Mucosa of descending colon (tissue), 3 donors: ENCODE measurements around the gene DLGAP4. TPM values are rescaled to one million over a fixed set of nuclear protein-coding genes. Genes with fewer than 3 reads are reported as not detected.
"Not testable (repeated sequence)": the region's sequence is repeated elsewhere in the genome, so short reads cannot be mapped to it uniquely, and the experiment has no call there.

ENCODE experiments used
- ATAC-seq: fragments of 200-7000 bp; cut with Tn5 transposase; one replicate; pipeline ENCODE4 v1.9.1; 2020; ENCODE audit warnings: mild to moderate bottlenecking, moderate library complexity
- DNase-seq, 3 donors: peaks; one replicate each; pipeline ENCODE4 v3.0.0-alpha.2; 2020
- H3K36me3 ChIP-seq: fragments of 200-600 bp; one replicate; pipeline ENCODE4 v1.8.0; 2021; ENCODE audit warnings: low read depth, mild to moderate bottlenecking
- H3K4me1 ChIP-seq: fragments of 200-600 bp; one replicate; pipeline ENCODE4 v1.8.0; 2021; ENCODE audit warnings: low read depth, mild to moderate bottlenecking
- H3K4me3 ChIP-seq: fragments of 200-600 bp; one replicate; pipeline ENCODE4 v1.8.0; 2021; ENCODE audit warnings: mild to moderate bottlenecking
- H3K9me3 ChIP-seq: fragments of 200-600 bp; one replicate; pipeline ENCODE4 v1.8.0; 2021; ENCODE audit warnings: mild to moderate bottlenecking
- intact Hi-C, 2 donors: fragments of 100-400 bp; cut with DNase I in 1 of 2; cut with micrococcal nuclease in 1 of 2; formaldehyde crosslinking; loops; one replicate each; pipeline versions ENCODE4 v1.11.0 to v1.11.1; 2022; cut with DNase I, micrococcal nuclease
- total RNA-seq, 3 donors: library from RNA; stranded (reverse); fragmentation: NEBNext Ultra II Directional in 2 of 3; extraction: Animal tissue kit (Norgen Biotek cat#: 25700) in 2 of 3; gene quantifications; one replicate each; pipeline versions ENCODE4 v1.2.1 to v1.2.4, GENCODE V29; 2021 to 2023
- TF ChIP-seq, protein P1 (sequence below): fragments of 200-600 bp; IDR thresholded peaks from one replicate; pipeline ENCODE4 v1.8.0; 2022; ENCODE audit warnings: antibody characterized with exemption, mild to moderate bottlenecking
- donor health status: DM: no; HTN: no; CAD: no; lungs with moderate emphysema.
- donor health status: DM: no; HTN: no; CAD: no.
- donor health status: DM: no; HTN: yes; CAD: no.

DLGAP4 gene
- total RNA-seq, 3 donors from 2014 or later = 40.0 to 66.3 (median 43.5) TPM

DNA sequence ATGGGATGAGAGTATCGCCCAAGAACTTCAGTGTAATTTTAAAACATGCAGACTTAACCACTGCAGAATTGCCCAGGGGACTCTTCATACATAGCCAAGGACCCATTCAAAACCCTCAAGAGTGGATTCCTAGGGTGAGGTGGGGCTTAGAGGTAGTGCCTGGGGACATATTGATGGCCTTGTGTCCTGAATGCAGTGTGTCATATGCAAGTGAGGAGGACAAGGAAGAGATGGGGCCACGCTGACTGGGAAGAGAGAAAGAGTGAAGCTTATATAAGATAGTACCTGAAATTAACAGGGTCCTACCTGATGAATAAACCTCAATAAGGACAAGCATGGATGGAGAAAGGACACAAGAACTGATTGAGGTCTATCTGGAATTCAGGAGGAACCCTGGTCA, 249.1 kb downstream of the DLGAP4 start:
- H3K4me3 ChIP-seq = no peak overlapping the region
- DNase-seq = no peak
- no peaks in the 10 kb centered on the region for H3K36me3 ChIP-seq
- ATAC-seq = no peak
- TF ChIP-seq, protein P1, sequence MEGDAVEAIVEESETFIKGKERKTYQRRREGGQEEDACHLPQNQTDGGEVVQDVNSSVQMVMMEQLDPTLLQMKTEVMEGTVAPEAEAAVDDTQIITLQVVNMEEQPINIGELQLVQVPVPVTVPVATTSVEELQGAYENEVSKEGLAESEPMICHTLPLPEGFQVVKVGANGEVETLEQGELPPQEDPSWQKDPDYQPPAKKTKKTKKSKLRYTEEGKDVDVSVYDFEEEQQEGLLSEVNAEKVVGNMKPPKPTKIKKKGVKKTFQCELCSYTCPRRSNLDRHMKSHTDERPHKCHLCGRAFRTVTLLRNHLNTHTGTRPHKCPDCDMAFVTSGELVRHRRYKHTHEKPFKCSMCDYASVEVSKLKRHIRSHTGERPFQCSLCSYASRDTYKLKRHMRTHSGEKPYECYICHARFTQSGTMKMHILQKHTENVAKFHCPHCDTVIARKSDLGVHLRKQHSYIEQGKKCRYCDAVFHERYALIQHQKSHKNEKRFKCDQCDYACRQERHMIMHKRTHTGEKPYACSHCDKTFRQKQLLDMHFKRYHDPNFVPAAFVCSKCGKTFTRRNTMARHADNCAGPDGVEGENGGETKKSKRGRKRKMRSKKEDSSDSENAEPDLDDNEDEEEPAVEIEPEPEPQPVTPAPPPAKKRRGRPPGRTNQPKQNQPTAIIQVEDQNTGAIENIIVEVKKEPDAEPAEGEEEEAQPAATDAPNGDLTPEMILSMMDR = no peak
- intact Hi-C loops = loop anchor here (5.0 kb wide), 2 partner anchors 37 to 52 kb away; partner anchors contain the start of gene RAB5IF (in 1 of the 2)
- no peaks in the 10 kb centered on the region for H3K9me3 ChIP-seq
- H3K4me1 ChIP-seq = peaks cover 5% of the 10 kb centered on the region

DNA sequence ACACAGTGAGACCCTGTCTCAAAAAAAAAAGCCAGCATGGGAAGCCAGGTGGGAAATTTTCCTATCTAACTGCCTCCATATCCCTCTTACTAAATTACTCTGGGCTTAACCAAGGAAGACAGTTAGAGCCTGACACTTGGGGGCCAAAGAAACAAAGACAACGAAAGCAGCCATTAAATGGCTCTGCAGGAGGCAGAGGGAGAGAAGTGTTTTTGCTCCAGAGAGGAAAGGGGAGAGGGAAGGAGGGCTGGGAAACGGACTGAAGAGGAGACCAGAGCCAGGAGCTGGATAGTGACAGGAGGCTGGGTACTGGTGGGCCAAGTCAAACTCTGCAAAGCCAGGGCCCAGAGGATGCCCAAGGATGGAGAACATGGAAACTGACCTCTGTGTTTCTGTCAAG, 256.6 kb downstream of the DLGAP4 start:
- intact Hi-C loops = no loop called here
- Histone ChIP-seq H3K9me3 (no peaks in the 10 kb centered on the region), H3K4me1 (no peaks in the 10 kb centered on the region), H3K36me3 (no peaks in the 10 kb centered on the region), H3K4me3 (no peak overlapping the region)
- TF ChIP-seq, protein P1 = no peak
- no peak for ATAC-seq
- no peak for DNase-seq

DNA sequence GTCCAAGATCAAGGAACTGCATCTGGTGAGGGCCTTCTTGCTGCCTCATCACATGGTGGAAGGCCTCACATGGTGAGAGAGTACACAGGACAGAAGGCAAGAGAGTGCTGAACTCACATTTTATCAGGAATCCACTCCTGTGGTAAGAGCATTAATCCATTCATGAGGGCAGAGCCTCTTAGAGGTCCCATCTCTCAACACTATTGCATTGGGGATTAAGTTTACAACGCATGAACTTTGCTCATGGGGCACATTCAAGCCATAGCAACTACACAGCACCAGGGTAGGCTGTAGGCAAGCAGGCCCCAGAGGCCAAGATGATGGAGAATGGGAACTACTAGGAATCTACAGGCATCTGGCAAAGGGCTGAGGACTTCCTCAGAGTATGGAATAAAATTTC, 257.2 kb downstream of the DLGAP4 start:
- TF ChIP-seq, protein P1 = no peak
- no peaks in the 10 kb centered on the region for H3K36me3 ChIP-seq
- no peak overlapping the region for H3K4me3 ChIP-seq
- ATAC-seq (no peak), DNase-seq (no peak)
- intact Hi-C loops = no loop called here
- no peaks in the 10 kb centered on the region for H3K9me3 ChIP-seq
- no peaks in the 10 kb centered on the region for H3K4me1 ChIP-seq

DNA sequence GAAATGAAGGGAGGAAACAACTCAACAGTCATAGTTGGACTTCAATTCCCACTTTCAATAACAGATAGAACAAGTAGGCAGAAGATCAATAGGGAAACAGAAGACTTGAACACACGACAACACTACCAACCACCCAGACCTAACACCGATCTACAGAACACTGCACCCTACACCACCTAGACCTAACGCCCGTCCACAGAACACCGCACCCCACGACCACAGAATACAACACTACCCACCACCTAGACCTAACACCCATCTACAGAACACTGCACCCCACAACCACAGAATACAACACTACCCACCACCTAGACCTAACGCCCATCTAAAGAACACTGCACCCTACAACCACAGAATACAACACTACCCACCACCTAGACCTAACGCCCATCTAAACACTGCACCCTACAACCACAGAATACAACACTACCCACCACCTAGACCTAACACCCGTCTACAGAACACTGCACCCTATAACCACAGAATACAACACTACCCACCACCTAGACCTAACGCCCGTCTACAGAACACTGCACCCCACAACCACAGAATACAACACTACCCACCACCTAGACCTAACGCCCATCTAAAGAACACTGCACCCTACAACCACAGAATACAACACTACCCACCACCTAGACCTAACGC, 258.1 kb downstream of the DLGAP4 start:
- intact Hi-C loops, H3K9me3 ChIP-seq, H3K36me3 ChIP-seq, DNase-seq, H3K4me1 ChIP-seq, H3K4me3 ChIP-seq, ATAC-seq: not testable (repeated sequence)

DNA sequence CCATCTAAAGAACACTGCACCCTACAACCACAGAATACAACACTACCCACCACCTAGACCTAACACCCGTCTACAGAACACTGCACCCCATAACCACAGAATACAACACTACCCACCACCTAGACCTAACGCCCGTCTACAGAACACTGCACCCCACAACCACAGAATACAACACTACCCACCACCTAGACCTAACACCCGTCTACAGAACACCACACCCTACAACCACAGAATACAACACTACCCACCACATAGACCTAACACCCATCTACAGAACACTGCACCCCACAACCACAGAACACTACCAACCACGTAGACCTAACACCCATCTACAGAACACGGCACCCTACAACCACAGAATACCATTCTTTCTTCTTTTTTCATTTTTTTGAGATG, 258.6 kb downstream of the DLGAP4 start:
- DNase-seq, intact Hi-C loops, ATAC-seq, H3K4me1 ChIP-seq, H3K9me3 ChIP-seq, H3K4me3 ChIP-seq, H3K36me3 ChIP-seq: not testable (repeated sequence)

DNA sequence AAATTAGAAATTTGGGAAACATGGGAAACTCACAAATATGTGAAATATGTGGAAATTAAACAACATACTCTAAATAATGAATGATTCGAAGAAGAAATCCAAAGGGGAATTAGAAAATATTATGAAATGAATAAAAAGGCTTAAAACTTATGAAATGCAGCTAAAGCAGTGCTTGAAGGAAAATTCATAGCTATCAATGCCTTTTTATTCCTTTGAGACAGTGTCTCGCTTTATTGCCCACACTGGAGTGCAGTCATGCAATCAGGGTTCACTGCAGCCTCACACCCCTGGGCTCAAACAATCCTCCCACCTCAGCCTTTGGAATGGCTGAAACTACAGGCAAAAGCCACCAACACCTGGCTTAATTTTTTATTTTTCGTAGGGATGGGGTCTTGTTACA, 259.4 kb downstream of the DLGAP4 start:
- Histone ChIP-seq H3K4me3 (no peak overlapping the region), H3K36me3 (no peaks in the 10 kb centered on the region), H3K9me3 (no peaks in the 10 kb centered on the region), H3K4me1 (no peaks in the 10 kb centered on the region)
- no peak for ATAC-seq
- intact Hi-C loops = no loop called here
- DNase-seq = no peak
- TF ChIP-seq, protein P1 = no peak
